HG03159 (cell line): Measurements from ENCODE around the gene CD2.

ENCODE experiments used
- ATAC-seq: cut with Tn5 transposase; IDR thresholded peaks from one replicate; pipeline ENCODE4 v1.9.1; 2021; ENCODE audit warnings: mild to moderate bottlenecking, moderate library complexity; ENCODE audit not compliant: unreplicated experiment

The CD2 gene

GRCh38 chr1:116817582-116818064 lies 63.4 kb downstream of the CD2 start:
- no peak for ATAC-seq
